OCI-LY1 (cell line): ENCODE data around the gene CD2AP.

ENCODE experiments used
- EZH2 ChIP-seq: fragments of 200-600 bp; sonication (generic), shearing (Covaris generic); IDR thresholded peaks from 2 replicates; pipeline ENCODE4 v1.8.0; 2017; ENCODE audit warnings: borderline replicate concordance, mixed run types, mild to moderate bottlenecking, antibody characterized with exemption, low read length, moderate library complexity, mixed read lengths
- TF ChIP-seq, protein P1 (sequence below): fragments of 200-600 bp; sonication (generic), shearing (Covaris generic); IDR thresholded peaks from 2 replicates; pipeline ENCODE4 v1.5.1; 2017; ENCODE audit warnings: mild to moderate bottlenecking, antibody characterized with exemption, low read length, moderate library complexity, mixed read lengths

DNA sequence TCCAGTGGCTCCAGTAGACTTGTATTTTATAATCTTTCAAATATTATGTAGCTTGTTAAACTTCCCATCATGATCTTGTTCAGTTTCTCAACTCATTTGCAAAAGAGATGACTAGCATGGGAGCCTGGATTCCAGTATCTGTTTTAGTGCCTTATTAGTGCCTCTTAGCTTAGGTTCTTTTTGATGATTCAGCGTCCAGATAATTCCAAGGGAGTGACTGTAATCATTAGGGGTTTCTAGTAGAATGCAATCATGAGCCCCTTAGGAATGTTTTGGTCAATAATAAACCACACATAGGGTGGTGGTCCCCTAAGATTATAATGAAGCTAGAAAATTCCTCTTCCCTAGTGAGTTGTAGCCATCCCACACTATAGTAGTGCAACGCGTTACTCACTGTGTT lies 7.0 kb downstream of the CD2AP start:
- TF ChIP-seq, protein P1, sequence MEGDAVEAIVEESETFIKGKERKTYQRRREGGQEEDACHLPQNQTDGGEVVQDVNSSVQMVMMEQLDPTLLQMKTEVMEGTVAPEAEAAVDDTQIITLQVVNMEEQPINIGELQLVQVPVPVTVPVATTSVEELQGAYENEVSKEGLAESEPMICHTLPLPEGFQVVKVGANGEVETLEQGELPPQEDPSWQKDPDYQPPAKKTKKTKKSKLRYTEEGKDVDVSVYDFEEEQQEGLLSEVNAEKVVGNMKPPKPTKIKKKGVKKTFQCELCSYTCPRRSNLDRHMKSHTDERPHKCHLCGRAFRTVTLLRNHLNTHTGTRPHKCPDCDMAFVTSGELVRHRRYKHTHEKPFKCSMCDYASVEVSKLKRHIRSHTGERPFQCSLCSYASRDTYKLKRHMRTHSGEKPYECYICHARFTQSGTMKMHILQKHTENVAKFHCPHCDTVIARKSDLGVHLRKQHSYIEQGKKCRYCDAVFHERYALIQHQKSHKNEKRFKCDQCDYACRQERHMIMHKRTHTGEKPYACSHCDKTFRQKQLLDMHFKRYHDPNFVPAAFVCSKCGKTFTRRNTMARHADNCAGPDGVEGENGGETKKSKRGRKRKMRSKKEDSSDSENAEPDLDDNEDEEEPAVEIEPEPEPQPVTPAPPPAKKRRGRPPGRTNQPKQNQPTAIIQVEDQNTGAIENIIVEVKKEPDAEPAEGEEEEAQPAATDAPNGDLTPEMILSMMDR: no peak
- no peak for TF ChIP-seq EZH2
